Suppressor macrophage treated with lipopolysaccharide for 4 hours (primary cell): ENCODE data around the gene C5orf58.
A peak's percentile ranks its signal among the peaks of the same experiment; 100 is the strongest.

Experiments used
- DNase-seq: peaks from one replicate; pipeline ENCODE4 v3.0.0-alpha.2; 2020

Gene C5orf58, protein sequence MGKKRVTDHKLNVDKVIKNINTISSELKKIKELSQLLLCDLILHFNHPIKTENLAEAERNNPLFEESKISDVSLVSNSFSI

DNA sequence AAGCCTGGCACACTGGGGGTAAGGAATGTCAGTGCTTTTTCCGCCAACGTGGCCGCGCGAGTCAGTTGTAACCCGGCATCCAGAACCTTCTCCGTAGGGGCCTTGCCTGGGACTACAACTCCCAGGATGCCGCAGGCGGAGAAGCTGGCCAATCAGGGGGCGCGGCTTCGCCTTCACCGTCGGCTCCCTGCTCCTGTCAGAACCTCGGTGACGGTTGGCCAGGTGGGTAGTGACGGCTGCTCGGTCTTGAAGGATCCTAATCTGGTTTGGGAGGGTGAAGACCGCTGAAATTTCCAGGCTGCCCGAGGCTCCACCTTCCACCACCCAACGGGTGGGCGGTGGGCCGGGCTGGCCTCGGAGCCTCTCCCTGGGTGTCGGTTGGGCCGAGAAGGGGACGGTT is at the start of gene C5orf58:
TSS of gene C5orf58 (plus strand) at position 200 of the 400 bp plus-strand sequence. CDS start 1,992 bp downstream, outside the sequence.
- no peak for DNase-seq

DNA sequence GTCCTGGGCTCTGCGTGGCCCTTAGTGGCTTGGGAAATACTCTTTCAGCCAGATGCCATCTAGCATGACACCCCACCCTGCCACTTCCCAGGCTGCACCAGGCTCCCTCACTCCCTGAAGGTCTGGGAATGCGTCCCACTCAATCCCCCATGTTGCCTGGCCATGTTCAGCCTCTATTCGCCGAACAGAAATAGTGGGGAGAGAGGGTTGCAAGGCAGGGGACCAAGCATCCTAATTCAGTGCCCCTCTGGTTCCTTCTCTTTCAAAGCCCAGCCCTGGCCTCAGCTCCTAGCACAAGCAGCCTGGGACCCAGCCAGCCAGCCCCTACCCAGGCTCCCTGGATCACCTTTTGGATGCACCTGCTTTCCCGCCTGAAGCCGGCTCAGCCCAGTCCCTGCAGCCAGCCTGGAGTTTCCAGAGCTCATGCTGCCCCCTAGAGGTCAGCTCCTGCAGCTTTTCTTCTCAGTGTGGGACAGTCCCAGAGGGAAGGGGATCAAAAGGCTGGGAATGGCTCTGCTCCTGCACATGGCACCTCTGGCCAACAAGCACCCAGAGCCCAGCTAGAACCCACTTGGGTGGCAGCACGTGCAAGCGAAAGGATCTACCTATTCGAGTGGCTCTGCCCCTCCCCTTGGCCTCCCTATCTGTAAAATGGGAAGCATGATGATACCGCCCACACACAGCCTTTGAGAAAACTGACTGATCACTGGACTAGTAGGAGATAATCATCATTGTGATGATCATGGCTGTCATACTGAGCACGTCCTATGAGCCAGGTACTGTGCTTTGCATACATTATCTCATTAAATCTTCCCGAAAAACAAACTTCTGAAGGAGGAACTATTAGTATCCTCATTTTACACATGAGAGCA is 48.7 kb upstream of the C5orf58 start:
- peak; percentile 64 for DNase-seq

DNA sequence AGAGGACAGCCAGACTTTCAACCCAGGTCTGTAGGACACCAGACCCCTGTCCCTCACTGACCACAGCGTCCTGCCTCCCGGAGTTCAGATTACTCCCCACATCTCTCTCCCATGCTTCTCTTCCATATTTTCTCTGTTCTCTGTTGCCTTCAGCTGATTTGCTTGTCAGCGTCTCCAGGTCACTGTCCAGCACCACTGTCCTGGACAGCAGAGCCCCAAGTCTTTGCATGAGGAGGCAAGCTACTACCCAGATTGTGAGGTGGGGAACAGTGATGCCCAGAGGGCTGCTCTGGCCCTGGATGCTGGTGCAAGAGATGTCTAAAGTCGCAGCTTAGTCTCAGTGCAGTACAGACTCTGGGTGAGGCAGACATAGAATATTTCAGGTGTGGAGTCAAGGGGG is 48.0 kb upstream of the C5orf58 start:
- DNase-seq, result no peak

DNA sequence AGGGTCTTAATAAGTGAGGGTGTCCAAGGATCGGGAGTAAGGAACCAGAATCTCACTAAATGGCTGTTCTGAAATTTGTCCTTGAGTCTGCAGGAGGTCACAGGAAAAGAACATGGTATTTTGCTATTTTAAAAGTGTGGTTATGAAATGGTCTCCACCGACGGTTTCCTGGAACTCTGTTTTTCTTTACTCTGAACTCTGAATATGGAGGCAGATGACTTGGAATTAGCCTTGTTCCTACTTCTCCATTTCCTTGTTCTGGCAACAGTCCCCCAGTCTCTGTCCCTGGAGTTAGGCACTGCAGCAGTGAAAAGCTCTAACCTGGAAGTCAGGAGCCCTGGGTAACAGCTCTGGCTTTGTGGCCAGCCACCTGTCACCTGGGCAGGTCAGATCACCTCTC is 46.6 kb upstream of the C5orf58 start:
- DNase-seq, result peak; percentile 38

DNA sequence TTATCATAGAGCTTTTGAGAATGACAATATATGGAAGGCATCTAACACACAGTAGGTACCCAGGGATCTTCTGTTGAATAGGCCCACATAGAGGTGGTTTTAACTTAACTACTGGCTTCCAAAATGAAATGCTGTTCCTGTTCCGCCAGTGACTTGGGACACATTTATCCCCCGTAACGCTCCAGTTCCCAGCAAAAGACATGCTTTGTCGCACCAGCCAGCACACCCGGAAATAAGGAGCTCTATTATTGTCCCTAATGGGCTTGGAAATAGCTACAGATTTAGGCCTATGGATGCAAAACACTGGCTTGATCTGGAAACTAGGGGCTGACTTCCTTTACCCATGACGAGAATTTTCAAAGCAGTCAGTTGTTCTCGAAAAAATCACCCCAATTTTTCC is 45.9 kb upstream of the C5orf58 start:
- no peak for DNase-seq

DNA sequence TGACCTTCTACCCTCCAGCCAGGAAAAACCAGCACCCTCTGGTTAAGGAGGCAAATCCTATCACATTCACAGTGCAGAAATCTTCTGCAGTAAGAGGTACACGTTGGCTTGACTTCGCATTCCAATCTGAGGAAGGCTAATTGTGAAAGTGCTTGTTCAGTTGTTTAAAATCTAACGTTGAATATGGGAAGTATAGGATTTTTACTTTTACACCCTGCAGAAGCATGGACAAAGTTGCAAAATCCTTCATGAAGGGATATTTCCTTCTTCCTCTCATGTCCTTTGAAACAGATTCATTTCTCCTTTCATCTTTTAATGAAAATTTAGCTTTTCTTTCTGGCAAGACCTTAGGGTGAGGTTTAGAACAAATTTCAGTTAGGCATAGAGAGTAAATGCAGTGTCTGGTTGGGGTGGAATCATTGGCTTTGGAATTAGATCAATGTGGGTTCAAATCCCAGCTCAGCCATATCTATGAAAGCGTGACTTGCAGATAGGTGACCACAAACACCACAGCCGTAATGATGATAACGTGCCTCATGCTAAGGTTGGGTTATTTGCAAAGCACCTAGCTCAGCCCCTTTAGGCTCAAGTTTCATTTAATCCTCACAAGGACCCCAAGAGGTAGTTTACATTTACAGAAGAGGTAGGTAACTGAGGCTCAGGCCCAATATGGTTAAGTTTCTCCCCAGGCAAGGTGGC is 42.2 kb upstream of the C5orf58 start:
- DNase-seq, result peak; percentile 52

DNA sequence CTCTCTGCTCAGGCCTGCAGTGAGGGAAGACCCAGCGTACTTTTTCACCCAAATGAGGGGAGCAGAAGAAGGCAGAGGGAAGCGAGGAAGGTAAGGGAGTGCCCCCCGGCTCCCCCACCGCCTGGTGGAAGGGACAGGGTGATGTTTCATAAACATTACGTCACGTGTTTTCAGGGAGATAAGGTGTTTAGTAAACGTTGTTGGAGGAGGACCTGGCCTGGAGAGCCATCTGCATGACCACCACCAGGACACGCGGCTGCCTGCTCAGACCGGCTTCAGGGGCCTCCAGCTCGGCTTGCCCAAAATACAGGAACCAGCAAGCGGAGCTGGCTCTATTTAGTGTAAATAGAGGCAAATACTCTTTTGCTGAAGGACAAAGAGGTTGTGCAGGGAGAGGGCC is 40.0 kb upstream of the C5orf58 start:
- no peak for DNase-seq

DNA sequence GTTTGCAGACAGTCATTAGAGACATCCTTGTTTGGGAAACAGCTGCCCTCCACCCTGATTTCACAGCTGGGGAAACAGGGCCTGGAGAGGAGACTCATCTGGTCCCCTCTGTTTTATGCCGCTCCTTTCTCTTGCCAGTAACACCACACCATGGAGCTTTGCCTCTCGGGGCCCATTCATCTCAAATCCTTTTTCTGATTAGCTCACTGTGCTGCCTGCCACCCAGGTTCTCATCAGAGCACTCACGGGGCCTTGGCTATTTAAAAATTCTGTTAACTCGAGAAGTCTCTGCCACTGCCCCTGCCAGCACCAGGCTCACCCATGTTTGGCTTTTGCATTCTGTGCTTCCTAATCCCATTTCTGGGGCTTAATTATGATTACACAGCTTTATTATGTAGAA is 36.8 kb upstream of the C5orf58 start:
- DNase-seq, result no peak

DNA sequence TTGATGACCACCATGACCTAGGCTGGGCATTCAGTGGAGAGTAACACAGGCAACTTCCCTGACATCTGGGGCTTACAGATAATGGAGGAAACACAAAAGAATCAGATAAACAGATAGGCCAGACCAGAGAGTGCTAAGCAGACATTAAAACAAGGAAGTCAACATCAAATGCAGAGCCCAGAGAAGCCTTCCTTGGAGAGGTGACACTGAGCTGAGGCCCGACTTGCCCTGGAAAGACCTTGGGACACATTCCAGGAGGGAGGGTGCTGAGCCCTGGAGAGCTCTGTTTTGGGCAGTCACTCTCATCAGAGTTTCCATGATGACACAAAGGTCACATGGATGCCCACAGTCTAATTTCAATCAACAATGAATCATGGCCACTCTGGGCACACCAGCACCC is 31.9 kb upstream of the C5orf58 start:
- DNase-seq, result peak; percentile 21

DNA sequence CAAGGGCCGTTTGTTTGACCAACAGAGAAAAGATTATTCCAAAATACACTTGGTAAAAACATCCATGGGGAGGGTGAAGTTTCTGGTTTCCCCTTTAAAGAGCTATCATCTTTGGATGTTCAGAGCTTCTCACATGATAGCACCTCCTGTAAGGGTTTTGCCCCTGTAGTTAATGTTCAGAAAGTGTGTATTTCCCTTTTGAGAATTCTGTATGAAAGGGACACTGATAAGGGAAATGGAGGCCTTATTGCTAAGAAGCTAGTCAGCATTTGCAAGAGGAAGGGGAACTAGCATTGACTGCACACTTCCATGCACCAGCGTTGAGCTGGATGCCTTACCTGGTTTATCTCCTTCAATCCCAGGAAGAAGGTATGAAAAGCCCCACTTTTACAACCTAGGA is 31.5 kb upstream of the C5orf58 start:
- DNase-seq, result peak; percentile 12

DNA sequence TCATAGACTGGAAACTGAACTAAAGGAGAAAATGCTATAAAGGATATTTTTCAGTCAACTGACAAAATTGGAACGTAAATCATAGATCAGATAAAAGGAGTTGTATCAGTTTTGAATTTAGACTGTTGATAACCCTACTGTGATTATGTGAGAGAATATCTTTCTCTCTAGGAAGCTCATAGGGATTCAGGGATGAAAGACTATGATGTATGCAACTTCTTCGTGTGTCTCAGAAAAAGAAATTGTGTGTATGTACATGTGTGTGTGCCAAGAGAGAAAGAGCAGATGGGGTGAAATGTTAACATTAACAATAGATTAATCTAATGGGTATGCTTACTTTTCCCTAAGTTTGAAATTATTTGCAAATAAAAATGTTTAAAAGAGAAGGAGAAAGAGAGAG is 30.7 kb upstream of the C5orf58 start:
- DNase-seq, result no peak

DNA sequence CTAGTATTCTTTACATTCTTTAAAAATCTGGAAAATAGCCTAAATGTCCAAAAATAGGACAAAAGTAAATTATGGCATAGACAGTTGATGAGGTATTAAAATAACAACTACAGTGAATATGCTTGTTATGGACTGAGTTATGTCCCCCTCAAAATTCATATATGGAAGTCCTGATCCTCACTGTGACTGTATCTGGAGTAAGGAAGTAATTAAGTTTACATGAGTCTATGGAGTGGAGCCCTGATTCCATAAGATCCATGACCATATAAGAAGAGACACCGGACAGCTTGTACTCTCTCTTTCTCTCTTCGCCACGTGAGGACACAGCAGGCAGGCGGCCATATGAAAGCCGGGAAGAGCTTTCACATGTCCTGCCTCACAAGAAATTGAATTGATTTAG is 28.6 kb upstream of the C5orf58 start:
- DNase-seq, result no peak

DNA sequence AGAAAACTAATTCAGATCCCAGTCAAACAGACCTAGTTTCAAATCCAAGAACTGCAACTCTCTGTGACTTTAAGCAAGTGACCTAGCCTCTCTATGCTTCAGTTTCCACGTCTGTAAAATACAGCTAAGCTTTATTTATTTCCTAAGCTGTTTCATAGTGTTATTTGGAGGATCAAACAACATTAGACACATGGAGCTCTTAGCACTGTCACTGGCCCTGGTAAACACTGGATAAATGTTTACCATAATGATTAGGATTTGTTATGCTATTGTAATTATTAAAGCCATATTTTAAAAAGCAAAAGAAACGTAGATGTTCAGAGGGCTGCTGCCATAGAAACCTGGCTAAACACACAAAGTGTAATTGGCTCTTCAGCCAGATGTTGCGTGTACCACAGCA is 26.6 kb upstream of the C5orf58 start:
- no peak for DNase-seq

DNA sequence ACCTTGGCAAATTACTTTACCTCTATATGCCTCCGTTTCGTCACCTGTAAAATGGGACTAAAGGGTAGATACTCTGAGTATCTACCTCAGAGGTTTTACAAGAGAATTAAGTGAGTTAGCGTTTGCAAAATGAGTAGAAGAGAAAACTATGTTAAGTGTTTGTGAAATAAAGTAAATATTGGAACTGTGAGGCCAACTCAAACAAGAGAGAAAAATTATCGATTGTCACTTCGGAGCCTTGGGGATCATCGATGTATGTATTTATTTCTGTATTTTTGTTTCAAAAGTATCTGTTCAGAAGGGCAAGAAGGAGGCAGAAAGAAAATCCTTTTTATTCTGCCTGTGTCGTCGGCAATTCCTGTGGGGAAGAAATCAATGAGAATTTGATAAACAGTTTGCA is 25.8 kb upstream of the C5orf58 start:
- DNase-seq, result no peak

DNA sequence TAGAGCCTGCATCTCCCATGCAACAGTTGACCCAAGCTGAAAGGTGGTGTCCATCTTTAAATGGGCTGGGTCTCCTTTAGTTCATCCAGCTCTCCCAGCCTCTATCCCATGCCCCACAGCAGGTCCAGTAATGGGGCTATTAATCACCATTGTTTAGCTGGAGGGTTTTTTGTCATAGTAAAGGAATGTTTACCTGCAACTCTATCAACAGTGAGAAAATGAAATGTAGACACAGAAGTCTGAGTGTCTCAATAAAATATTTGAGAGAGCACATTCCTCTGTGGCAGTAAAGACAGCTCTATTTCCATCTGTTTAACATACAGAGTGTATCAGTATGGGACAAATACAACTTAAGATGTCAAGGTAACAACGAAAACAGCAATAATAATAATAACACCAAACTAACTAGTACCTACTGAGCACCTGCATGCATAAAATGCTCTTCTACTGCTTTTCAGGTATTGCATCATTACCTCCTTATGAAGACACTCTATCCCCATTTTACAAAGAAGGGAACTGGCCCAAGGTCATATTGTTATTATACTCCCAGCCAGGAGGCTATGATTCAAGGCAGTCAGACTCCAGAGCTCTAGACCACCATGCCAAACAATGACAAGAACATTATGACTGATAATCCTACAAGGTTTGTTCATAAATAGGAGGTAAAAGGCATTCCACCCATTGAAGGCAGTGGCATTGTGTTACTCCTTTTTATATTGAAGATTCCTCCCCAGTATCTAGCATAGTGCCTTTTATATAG is 21.0 kb upstream of the C5orf58 start:
- DNase-seq, result no peak

DNA sequence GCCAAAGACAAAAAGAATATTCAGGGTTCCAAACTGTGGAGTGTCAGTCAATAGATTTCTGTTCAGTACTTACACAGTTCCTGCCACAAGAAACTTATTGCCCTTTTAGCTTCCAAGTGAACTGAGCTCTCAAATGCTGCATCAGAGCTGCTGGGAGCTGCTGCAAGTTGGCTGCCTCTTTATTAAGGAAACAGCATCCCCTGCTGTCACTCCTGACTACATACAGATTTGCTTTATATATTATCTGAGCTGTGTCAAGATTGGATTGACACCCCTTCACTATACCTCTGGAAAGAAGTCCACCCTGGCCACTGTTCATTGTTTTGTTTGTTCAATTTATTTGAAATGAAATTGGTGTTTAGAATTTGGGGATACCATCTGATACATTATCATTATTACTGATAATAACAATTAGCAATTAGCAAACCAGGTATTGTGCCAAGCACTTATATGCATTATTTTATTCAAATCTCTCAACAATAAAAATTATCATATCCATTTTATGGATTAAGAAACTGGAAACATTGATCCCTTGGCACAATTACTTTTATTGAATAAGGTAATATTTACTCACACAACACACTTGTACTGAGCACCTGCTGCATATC is 16.4 kb upstream of the C5orf58 start:
- DNase-seq, result peak; percentile 61

DNA sequence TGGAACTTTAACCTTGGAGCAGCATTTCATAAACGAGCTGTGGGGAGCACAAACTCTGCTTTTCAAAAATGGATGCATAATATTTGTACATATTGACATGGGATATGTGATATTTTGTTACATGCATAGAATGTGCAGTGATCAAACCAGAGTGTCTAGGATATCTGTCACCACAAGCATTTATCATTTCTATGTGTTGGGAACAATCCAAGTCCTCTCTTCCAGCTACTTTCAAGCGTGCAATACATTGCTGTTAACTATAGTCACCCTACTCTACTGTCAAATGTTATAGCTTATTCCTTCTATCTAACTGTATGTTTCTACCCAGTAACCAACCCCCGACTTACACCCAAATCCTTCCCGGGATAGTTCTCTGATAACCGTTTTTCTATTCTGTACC is 15.0 kb upstream of the C5orf58 start:
- DNase-seq, result no peak

DNA sequence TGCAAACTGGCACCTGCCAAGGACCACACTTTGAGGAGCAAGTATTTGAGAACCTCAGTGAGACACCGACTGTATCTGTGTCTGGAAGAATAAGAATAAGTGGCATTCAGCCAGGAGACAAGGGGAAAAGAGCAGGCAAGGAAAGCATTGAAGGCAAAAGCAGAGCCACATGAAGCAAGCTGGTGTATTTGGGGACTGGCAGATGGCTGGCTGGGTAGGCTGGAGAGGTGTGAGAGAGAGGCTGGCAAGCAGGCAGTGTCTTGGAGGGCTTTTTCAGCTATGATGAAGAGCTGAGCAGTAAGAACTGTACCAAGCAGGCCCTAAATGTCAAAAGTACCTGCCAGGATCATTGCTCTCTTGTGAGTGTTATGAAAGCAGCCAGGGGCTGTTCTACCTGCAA is 14.1 kb upstream of the C5orf58 start:
- no peak for DNase-seq

DNA sequence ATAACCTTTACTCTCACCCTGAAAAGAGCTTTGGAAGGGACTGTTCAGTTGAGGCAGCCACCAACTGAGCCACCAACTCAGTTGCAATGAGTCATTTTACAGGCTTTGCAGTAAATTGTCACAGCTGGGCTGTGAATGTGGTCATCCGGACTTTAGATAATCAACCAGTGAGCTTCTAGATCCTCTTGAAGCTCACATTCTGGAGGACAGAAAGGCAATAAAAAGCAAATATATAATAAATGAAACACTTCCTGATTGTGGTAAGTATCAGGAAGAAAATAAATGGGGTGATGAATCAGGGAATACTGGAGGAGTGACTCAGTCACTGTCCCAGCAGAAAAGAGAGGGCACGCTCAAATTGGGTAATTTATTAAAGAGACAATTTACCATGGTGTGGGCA is 13.2 kb upstream of the C5orf58 start:
- peak; percentile 44 for DNase-seq

DNA sequence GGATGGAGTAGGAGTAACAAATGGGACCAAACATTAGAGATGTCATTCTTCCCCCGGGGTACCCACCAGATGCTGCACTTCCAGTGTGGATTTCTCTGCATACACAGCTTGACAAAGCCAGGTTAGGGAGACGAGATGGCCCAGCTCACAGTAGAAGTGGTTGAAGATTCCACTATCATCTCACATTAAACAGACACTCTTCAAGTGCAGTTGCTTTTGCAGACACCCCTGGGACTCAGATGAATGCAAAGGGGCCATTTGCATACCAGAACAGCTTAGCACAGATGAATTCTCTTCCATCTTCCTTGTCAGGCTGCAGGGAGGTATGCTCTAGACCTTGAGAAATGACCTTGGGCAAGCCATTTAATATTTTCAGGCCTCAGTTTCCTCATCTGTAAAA is 12.6 kb upstream of the C5orf58 start:
- DNase-seq, result no peak

DNA sequence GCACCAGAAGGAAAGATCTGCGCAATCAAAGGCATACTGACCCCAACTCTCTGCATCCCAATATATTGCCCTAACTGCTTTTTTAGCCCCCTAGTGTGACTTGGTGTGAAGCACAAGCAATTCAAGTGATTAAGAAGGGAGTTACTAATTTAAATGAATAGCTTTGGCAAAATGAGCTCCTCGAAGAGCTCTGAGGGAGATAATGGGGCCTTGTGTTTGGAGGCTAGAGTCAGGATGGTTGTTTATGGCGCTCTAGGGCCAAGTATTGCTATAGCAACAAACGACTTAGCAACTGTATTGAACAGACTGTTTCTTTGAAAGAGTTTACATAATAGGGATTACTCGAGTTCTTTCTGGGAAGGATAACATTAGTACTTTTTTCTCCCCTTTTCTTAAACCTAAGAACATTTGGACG is 11.5 kb upstream of the C5orf58 start:
- no peak for DNase-seq

DNA sequence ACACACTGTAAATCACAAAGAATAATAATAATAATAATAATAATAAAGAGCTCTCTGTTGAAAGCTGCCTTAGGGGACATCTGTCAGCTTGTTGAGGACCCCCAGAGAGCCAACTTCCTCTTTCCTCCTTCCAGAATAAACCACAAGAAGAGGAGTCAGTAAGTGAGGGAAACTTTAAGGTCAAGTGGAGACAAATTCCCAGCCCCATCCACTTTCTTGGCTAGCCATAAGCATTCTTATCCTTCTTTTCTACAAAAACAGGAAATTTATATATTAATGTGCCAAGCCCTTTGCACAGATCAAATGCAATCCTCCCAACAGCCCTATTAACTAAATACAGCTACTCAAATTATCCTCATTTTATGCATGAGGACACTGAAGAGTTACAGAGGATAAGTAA is 9.4 kb upstream of the C5orf58 start:
- DNase-seq, result no peak

DNA sequence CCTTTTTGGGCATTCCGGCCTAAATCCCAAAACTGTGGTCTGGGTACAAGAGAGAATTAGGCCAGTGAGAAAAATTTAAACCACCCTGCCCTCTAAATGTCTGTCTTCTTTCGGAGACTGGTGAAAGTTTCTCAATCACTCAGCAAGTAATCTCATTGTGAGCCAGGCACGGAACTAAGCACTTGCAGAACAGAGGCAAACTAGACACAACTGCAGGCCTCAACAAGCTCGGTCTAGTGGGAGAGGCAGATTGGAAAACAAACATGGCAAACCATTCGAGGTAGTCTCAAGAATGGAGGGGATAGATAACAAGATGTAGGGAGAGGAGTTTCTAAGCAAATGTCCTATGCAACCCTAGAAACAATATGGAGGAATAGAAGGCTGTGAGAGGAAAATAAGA is 8.9 kb upstream of the C5orf58 start:
- no peak for DNase-seq
